Measurements from ENCODE around the gene RMND5A.
A peak's percentile ranks its signal among the peaks of the same experiment; 100 is the strongest.

Gene RMND5A

GRCh38 chr2:86791573-86791972 lies 71.5 kb downstream of the RMND5A start:
- Histone ChIP-seq H3K27me3 (ENCODE audit: insufficient read depth, low read length) (peaks cover 87% of the 10 kb centered on the region), H3K27ac (ENCODE audit: low read depth, low read length) (no peak overlapping the region), H3K4me3 (ENCODE audit: low read depth, low read length) (0 out of 2 replicates have a peak overlapping the region, but pooled peaks have one; percentile 24), H3K36me3 (ENCODE audit: insufficient read depth, low read length) (no peaks in the 10 kb centered on the region), H3K4me1 (ENCODE audit: control insufficient read depth, insufficient read depth, low read length, unreplicated experiment) (peaks cover 12% of the 10 kb centered on the region), H2AFZ (ENCODE audit: low read length, unreplicated experiment) (no peak overlapping the region), H3K79me2 (ENCODE audit: control insufficient read depth, insufficient read depth, low read length, unreplicated experiment) (no peaks in the 10 kb centered on the region)

- Histone ChIP-seq H3K27me3 (ENCODE audit: insufficient read depth, low read length) (peaks cover 82% of the 10 kb centered on the region), H3K36me3 (ENCODE audit: insufficient read depth, low read length) (no peaks in the 10 kb centered on the region), H3K4me1 (ENCODE audit: control insufficient read depth, insufficient read depth, low read length, unreplicated experiment) (peaks cover 12% of the 10 kb centered on the region), H2AFZ (ENCODE audit: low read length, unreplicated experiment) (no peak overlapping the region), H3K79me2 (ENCODE audit: control insufficient read depth, insufficient read depth, low read length, unreplicated experiment) (no peaks in the 10 kb centered on the region), H3K4me3 (ENCODE audit: low read depth, low read length) (no peak overlapping the region), H3K27ac (ENCODE audit: low read depth, low read length) (no peak overlapping the region)
Measured at GRCh38 chr2:86793752-86794151, 73.7 kb downstream of the RMND5A start.

GRCh38 chr2:86794861-86795260 lies 74.8 kb downstream of the RMND5A start:
- no peaks in the 10 kb centered on the region for H3K79me2 ChIP-seq (ENCODE audit: control insufficient read depth, insufficient read depth, low read length, unreplicated experiment)
- H2AFZ ChIP-seq (ENCODE audit: low read length, unreplicated experiment): no peak overlapping the region
- no peaks in the 10 kb centered on the region for H3K36me3 ChIP-seq (ENCODE audit: insufficient read depth, low read length)
- no peak overlapping the region for H3K4me3 ChIP-seq (ENCODE audit: low read depth, low read length)
- H3K4me1 ChIP-seq (ENCODE audit: control insufficient read depth, insufficient read depth, low read length, unreplicated experiment): peaks cover 7% of the 10 kb centered on the region
- H3K27me3 ChIP-seq (ENCODE audit: insufficient read depth, low read length): peaks cover 71% of the 10 kb centered on the region
- H3K27ac ChIP-seq (ENCODE audit: low read depth, low read length): no peak overlapping the region

GRCh38 chr2:86800856-86801567 lies 80.9 kb downstream of the RMND5A start:
- no peak overlapping the region for H3K4me3 ChIP-seq (ENCODE audit: low read depth, low read length)
- H3K27ac ChIP-seq (ENCODE audit: low read depth, low read length): no peak overlapping the region
- no peaks in the 10 kb centered on the region for H3K36me3 ChIP-seq (ENCODE audit: insufficient read depth, low read length)
- H2AFZ ChIP-seq (ENCODE audit: low read length, unreplicated experiment): no peak overlapping the region
- H3K4me1 ChIP-seq (ENCODE audit: control insufficient read depth, insufficient read depth, low read length, unreplicated experiment): no peaks in the 10 kb centered on the region
- H3K79me2 ChIP-seq (ENCODE audit: control insufficient read depth, insufficient read depth, low read length, unreplicated experiment): no peaks in the 10 kb centered on the region
- peaks cover 15% of the 10 kb centered on the region for H3K27me3 ChIP-seq (ENCODE audit: insufficient read depth, low read length)

- Histone ChIP-seq H2AFZ (ENCODE audit: low read length, unreplicated experiment) (no peak overlapping the region), H3K4me3 (ENCODE audit: low read depth, low read length) (no peak overlapping the region; the same call in 1 of the 2 replicates), H3K4me1 (ENCODE audit: control insufficient read depth, insufficient read depth, low read length, unreplicated experiment) (no peaks in the 10 kb centered on the region), H3K27me3 (ENCODE audit: insufficient read depth, low read length) (peaks cover 3% of the 10 kb centered on the region; the same call in 1 of the 2 replicates), H3K36me3 (ENCODE audit: insufficient read depth, low read length) (no peaks in the 10 kb centered on the region), H3K27ac (ENCODE audit: low read depth, low read length) (no peak overlapping the region), H3K79me2 (ENCODE audit: control insufficient read depth, insufficient read depth, low read length, unreplicated experiment) (no peaks in the 10 kb centered on the region)
Measured at GRCh38 chr2:86806059-86806857, 86.2 kb downstream of the RMND5A start.

GRCh38 chr2:86807133-86807467 lies 87.0 kb downstream of the RMND5A start:
- Histone ChIP-seq H3K79me2 (ENCODE audit: control insufficient read depth, insufficient read depth, low read length, unreplicated experiment) (no peaks in the 10 kb centered on the region), H2AFZ (ENCODE audit: low read length, unreplicated experiment) (peak overlapping the region; percentile 85), H3K27ac (ENCODE audit: low read depth, low read length) (no peak overlapping the region), H3K4me3 (ENCODE audit: low read depth, low read length) (peak overlapping the region; percentile 83), H3K36me3 (ENCODE audit: insufficient read depth, low read length) (no peaks in the 10 kb centered on the region), H3K4me1 (ENCODE audit: control insufficient read depth, insufficient read depth, low read length, unreplicated experiment) (no peaks in the 10 kb centered on the region), H3K27me3 (ENCODE audit: insufficient read depth, low read length) (peaks cover 3% of the 10 kb centered on the region; the same call in 1 of the 2 replicates)

GRCh38 chr2:86807468-86808275 lies 87.6 kb downstream of the RMND5A start:
- no peaks in the 10 kb centered on the region for H3K4me1 ChIP-seq (ENCODE audit: control insufficient read depth, insufficient read depth, low read length, unreplicated experiment)
- no peak overlapping the region for H3K27ac ChIP-seq (ENCODE audit: low read depth, low read length)
- H3K36me3 ChIP-seq (ENCODE audit: insufficient read depth, low read length): no peaks in the 10 kb centered on the region
- H3K79me2 ChIP-seq (ENCODE audit: control insufficient read depth, insufficient read depth, low read length, unreplicated experiment): no peaks in the 10 kb centered on the region
- peak overlapping the region; percentile 85 for H2AFZ ChIP-seq (ENCODE audit: low read length, unreplicated experiment)
- peak overlapping the region; percentile 83 for H3K4me3 ChIP-seq (ENCODE audit: low read depth, low read length)
- peaks cover 3% of the 10 kb centered on the region; the same call in 1 of the 2 replicates for H3K27me3 ChIP-seq (ENCODE audit: insufficient read depth, low read length)

GRCh38 chr2:86808315-86809161 lies 88.4 kb downstream of the RMND5A start:
- Histone ChIP-seq H3K27ac (ENCODE audit: low read depth, low read length) (no peak overlapping the region), H3K27me3 (ENCODE audit: insufficient read depth, low read length) (peaks cover 3% of the 10 kb centered on the region; the same call in 1 of the 2 replicates), H3K79me2 (ENCODE audit: control insufficient read depth, insufficient read depth, low read length, unreplicated experiment) (no peaks in the 10 kb centered on the region), H2AFZ (ENCODE audit: low read length, unreplicated experiment) (peak overlapping the region; percentile 85), H3K4me3 (ENCODE audit: low read depth, low read length) (peak overlapping the region; percentile 83), H3K36me3 (ENCODE audit: insufficient read depth, low read length) (no peaks in the 10 kb centered on the region), H3K4me1 (ENCODE audit: control insufficient read depth, insufficient read depth, low read length, unreplicated experiment) (no peaks in the 10 kb centered on the region)

- Histone ChIP-seq H3K27ac (ENCODE audit: low read depth, low read length) (no peak overlapping the region), H2AFZ (ENCODE audit: low read length, unreplicated experiment) (no peak overlapping the region), H3K4me3 (ENCODE audit: low read depth, low read length) (no peak overlapping the region), H3K79me2 (ENCODE audit: control insufficient read depth, insufficient read depth, low read length, unreplicated experiment) (no peaks in the 10 kb centered on the region), H3K4me1 (ENCODE audit: control insufficient read depth, insufficient read depth, low read length, unreplicated experiment) (no peaks in the 10 kb centered on the region), H3K27me3 (ENCODE audit: insufficient read depth, low read length) (peaks cover 3% of the 10 kb centered on the region; the same call in 1 of the 2 replicates), H3K36me3 (ENCODE audit: insufficient read depth, low read length) (no peaks in the 10 kb centered on the region)
Measured at GRCh38 chr2:86809481-86810121, 89.5 kb downstream of the RMND5A start.

All from ACC112 (cell line).